Non-pigmented ciliary epithelial cell (primary cell): ENCODE data around the gene RPGRIP1L.

Source experiments
- DNase-seq: peaks from one replicate; pipeline ENCODE4 v3.0.0-alpha.2; 2010; ENCODE audit warnings: low read depth

RPGRIP1L gene

DNA sequence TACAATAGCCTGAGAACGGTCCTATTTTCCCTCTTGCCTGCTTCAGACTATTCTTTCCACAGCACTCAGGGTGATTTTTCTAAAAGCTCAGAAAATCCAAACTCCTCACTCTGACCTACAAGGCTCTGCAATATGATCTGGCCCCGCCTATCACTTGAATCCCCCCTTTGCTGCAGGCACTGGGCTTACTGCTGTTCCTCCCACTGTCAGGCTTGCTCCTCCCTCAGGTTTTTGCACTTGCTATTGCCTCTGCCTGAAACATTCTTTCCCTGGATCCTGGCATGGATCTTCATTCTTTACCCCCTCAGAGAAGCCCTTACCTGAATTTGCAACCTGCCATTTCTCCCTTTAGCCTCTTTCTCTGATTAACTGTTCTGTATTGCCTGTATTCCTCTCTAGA lies 52.3 kb downstream of the RPGRIP1L start:
- no peak for DNase-seq

DNA sequence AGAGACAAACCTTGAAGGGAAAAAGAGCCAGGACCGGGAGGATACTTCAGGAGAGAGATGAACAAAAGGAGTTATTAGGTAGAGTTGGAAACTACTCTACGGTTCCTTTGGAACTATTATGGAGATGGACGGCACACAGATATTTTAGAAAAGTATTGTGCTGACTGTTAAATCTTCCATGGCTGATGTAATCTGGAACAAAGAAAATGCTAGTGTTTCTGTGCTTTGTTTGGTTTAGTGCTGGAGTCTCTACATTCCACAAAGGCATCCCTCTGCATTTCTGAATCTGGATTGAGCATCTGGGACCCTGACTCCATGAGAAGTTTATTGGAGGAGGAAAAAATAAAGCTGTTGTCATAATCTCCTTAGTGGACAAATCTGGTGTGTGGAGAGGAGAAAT lies 57.2 kb downstream of the RPGRIP1L start:
- no peak for DNase-seq

DNA sequence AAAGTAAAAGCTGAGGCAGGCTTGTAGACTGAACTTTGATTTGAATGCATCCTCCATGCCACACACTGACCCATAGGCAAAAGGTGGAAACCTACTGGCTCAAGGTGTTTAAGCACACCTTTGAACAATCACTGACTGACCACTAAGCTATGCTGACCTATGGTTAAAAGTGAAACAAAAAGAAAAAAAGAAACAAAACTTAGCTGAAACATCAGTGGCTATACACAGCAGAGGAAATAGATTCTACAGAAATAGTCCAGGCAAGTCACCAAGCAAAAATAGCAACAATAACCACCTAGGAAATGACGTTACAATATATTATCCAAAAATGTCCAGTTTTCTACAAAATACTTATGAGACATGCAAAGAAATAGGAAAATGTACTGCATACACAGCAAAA lies 60.2 kb downstream of the RPGRIP1L start:
- no peak for DNase-seq

DNA sequence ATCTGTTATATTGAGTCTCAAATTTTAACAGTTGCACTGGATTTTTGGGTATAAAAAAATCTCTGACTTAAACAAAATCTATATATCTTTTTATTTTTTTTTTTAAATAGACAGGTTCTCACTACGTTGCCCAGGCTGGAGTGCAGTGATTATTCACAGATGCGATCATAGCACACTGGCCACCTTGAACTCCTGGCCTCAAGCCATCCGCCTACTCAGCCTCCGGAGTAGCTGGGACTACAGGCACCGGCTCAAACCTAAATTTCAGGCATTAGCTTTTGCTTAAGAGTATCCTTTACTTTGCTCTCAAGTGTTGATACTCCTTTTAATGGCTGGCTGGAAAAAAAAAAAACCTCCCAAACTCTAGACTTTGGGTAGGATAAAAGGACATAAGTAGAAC lies 61.6 kb downstream of the RPGRIP1L start:
- no peak for DNase-seq

DNA sequence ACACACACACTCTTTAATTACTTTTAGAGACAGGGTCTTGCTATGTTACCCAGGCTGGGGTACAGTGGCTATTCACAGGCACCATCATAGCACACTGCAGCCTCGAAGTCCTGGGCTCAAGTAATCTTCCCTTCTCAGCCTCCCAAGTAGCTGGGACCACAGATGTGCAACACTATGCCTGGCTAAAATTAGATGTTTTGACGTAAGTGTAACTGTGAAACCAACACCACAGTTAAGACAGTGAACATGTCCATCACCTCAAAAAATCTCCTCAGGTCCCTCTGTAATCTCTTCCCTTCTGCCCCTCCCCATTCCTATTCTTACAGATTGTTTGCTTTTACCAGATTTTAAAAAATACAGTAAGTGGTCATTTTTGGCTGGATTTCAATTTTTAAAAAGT lies 66.7 kb downstream of the RPGRIP1L start:
- DNase-seq = no peak

DNA sequence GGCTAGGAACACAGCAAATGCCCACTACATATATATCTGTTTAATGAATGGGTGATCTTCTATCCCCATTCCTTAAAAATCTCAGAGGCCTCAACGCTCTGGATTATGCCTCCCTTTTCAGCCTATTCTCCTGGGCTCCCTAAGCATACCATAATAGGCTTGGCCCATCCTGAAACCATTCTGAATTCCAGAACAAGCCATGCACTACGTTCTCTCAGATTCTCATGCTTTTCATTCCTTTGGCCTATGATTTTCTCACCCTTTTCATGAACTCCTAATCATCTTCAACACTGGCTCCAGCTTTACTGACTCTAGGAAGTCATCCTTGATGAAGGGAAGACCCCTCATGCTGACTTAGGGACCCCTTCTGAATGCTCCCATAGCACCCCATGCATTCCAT lies 71.1 kb downstream of the RPGRIP1L start:
- peak; percentile 1 for DNase-seq

DNA sequence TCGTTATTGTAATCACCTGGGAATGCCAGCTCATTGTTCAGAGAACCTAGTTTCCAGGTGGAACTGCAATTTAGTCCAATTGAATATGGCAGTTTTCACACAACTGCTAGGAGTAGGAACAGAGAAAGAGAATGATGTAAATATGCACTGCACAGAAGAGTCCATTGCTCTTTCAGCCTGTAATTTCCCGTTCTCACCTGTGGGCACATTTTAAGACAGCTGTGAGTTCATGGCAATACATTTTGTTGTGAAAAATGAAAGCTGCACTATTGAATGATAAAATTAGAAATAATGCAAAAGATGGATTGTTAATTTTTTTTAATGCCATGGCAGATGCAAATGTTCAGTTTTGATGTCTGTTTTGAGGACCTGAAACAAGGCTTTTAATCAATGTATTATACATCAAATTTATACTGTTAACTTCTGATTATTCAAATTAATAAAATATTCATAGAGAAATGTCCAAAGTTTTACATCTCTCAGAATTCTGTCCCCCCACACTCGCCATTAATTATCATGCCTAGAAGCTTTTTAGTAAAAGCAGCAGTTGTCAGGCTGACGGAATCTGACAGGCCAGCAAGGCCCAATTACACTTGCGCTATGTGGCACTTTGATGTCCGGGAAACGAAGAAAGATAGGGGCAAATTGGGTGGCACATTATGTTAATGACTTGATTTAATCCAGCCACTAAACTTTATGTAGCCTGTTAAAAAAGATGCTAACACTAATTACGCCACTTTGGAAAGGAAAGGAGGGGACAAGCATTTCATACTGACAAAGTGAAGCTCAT lies 72.2 kb downstream of the RPGRIP1L start:
- DNase-seq = no peak

DNA sequence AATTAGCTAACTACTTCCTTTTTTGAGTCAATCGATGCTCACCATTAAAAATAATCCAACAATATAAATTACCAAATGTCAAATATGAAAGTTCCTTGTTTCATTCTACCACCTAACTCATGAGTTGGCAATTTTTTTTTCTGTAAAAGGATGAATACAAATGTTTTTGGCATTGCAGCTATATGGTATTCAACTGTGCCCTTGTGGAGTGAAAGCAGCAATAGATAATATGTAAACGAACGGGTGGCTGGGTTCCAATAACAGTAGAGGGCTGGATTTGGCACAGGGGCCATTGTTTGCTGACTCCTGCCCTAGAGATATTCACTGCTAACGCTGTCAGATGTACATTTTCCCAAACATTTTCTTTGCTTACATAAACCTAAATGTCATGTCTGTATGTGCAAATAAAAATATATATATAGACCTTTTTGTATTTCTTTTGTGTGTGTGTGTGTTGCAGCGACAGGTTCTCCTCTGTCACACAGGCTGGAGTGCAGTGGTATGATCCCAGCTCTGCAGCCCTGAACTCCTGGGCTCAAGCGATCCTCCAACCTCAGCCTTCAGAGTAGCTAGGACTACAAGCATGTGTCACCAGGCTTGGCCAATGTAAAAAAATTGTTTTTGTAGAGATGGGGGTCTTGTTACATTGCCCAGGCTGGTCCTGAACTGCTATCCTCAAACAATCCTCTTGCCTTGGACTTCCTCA lies 73.9 kb downstream of the RPGRIP1L start:
- no peak for DNase-seq

DNA sequence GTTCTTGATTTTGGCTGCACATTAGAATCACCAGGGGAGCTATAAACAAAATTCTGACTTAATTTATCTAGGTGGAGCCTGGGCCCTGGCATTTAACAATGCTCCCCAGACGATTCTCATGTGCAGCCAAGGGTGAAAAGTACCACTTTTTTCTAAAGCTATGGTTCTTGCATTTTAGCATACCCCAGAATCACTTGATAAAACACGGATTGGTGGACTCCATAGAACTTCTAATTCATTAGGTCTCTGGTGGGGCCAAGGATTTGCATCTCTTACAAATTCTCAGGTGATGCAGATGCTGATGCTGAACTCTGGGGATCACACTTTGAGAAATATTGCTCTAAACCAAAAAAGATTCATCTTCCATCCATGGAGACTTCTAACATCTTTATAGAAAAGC lies 74.5 kb downstream of the RPGRIP1L start:
- no peak for DNase-seq

DNA sequence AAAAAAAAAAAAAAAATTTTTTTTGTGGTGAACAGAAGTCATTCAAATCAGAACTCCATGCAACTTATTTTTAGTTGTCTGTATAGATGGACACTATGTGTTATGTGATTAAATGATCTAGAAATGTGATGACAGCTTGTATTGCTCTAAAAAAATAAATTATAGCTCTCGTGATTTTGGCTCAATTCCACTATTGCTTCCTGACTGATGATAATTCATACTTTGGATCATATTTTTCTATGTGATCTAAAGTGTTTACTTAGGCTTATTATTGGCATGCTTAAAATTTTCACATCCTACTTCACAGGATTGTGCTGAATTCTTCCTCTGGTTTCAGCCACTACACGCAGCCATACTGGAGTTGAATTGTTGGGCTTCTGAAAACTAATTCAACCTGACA lies 76.8 kb downstream of the RPGRIP1L start:
- no peak for DNase-seq

DNA sequence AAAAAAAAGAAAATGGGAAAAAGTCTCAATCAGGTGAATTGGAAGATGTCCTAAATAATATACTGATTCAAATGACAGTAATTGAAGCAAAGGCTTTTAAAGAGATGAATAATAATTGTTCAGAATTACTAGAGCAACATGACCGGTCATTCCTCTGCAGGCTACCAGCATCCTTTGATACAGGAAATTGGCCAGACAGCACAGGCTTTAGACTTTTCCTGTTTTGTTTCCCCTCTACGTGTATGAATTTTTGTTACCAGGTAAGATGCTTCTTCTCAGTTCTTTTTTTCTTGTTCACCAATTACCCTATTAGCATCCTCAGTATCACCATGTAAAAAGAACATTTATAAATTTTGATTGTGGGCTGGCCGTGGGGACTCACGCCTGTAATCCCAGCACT lies 77.5 kb downstream of the RPGRIP1L start:
- DNase-seq = no peak

DNA sequence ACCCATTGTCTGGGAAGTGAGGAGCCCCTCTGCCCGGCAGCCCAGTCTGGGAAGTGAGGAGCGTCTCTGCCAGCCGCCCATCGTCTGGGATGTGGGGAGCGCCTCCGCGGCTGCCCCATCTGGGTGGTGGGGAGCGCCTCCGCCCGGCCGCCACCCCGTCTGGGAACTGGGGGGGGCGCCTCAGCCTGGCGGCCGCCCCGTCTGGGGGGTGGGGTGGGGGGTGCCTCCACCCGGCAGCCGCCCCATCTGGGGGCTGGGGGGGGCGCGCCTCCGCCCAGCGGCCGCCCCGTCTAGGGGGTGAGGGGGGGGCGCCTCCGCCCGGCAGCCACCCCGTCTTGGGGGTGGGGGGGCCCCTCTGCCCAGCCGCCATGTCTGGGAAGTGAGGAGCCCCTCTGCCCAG lies 78.4 kb downstream of the RPGRIP1L start:
- DNase-seq = no peak

DNA sequence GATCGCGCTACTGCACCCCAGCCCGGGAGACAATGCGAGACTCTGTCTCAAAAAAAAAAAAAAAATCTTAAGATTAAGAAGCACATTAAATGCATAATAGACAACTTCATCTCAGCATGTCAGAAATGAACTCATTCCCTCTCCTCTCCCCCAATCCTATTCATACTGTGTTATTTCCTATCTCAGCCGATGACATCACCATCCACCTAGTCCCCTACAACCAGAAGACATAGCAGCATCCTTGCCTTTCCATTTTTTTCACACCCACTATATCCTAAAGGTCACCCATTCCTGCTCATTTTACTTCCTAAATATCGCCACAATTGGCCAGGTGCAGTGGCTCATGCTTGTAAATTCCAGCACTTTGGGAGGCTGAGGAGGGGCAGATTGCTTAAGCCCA lies 81.3 kb downstream of the RPGRIP1L start:
- DNase-seq = no peak

DNA sequence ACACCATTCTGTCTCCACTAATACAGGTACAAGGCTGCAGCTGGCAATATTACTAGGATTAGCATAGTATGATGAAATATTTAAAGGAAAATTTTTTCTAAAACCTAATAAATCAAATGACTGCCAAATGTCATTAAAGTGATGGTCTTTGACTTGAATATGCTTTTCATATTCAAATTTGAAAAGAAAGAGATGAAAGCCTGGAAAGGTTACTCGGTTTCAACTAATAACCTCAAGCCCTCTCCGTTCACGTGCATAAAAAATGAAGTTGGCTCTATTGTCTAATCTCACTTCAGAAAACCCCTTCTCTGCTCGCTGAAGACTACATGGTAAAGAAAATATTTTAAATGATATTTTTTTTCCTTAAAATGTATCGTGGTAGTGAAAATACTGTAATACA lies 83.2 kb downstream of the RPGRIP1L start:
- no peak for DNase-seq

DNA sequence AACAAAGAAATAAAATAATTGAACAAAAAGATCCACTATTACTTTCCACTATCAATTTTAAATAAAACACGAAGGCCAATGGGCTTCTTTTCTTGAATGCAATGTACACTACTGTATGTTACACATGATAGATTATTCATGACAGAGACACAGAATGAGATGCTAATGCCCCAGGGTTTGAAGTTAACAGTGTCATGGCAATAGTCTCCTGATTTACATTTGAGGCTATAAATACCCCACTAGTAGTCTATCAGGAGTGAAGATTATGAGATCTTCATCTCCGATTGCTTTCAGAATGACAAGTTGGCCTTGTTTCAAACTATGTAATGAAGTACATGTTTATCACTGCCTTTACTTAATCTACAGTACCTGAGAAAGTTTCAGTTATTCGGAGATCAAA lies 84.4 kb downstream of the RPGRIP1L start:
- no peak for DNase-seq

DNA sequence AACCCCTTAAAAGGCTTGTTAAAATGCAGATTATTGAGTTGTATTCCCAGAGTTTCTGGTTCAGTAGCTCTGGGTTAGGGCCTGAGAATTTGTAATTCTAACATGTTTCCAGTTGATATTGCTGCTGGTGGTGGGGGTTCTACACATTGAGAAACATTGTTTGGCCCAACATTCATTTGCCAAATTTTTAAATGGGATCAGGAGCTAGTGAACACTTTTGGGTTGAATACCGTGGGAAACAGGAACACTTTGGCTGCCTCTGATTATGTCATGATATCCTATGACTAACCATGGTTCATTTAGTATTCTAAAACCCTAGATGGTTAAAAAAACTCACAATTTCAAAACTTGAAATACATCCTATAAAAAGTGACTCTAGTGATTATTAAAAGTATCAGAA lies 89.3 kb downstream of the RPGRIP1L start:
- DNase-seq = no peak

DNA sequence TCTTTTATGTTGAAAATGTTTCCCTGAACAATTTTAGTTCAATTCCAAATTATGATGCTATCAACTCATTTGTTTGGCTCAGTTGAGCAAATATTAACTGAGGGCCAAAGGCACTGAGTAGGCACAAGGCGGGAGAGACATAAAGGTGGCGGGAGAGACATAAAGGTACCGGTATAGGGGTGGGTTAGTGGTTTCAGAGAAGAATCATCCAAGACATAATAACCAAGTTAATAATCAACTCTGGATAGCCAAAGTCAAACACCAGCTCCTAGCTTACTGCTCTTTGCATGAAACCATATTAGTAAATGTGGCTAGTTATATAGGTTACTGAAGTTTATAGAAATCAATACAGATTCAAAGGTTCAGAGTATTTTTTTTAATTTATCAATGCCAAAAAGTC lies 91.7 kb downstream of the RPGRIP1L start:
- DNase-seq = no peak

DNA sequence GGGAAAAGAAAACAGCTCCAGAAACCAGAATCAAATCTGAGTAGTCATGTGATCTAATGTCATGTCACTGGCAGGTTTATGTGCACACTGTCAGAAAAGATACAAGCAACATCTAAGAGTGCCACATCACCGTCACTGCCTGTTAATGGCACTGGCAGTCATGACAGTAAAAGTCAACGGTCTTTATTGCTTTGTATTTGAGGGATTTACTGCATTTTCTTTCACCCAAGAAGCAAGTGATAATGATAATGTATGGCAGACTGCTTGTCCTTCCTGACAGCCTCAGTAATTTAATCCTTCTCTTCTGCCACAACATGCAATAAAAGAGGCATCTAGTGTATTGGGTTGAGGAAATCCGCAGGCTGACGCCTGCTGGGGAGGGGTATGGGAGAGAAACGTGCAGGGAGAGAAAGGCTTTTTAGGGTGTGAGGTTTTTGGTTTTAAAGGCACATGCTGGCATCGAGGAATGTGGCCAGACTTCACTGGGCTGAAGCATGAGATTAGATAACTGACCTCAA lies 92.4 kb downstream of the RPGRIP1L start:
- DNase-seq = no peak

DNA sequence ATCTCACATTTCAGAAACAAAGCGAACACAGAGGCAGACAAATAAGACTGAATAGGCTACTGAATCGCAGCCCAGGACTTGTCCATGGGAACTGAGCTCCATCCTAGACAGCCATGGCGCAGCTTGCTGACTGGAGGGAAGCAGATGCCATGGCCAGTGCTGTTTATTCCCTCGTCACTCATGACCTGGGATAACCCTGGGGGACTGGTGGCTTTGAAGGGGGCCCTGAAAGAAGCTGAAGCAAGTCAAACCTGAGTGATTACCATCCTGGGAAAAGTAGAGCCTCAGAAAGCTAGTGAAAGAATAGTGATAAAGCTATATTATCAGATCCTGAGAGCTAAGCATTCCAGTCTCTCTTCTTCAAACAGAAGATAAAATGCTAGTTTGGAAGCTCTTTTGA lies 94.1 kb downstream of the RPGRIP1L start:
- no peak for DNase-seq

DNA sequence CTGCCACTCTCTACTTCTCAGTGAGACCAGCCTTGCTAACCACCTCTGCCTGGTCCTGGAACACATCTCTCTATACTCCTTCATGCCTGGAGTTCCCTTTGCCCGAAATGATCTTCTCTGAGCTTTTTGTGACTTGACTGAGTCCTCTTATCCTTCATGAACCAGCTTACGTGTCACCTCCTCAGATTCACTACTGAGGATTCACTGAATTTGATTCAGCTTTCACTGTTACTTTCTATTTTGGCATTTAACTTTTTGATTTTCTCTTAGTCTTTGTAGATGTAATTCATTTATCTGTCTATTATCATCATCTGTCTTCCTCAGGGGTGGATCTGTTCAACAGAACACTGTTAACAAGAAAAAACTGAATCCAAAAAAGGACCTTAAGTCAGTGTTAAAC lies 95.6 kb downstream of the RPGRIP1L start:
- no peak for DNase-seq

DNA sequence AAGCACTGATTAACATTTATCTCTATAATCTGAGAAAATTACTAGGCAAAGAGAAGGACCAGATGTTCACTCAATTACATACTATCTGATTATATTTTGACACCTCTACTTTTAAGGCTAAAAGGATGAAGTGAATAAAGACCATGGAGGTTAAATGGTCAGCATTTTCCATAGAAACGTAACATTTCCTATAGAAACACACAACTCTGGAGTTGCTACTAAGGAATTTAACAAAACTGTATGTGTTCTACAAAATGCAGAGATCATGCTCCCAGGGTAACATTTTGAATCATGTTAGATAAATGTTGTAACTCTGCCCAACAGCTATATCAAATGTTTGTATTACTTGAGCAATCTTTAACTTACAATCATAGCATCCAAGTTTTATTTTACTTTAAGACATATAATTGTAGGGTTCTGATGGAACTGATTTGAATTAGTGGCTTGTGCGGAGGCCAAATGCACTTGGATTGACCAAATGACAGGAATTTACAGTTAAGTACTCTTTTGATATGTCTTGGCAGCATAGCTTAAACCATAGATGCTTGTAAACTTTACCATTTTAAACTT lies 97.7 kb downstream of the RPGRIP1L start:
- DNase-seq = no peak

DNA sequence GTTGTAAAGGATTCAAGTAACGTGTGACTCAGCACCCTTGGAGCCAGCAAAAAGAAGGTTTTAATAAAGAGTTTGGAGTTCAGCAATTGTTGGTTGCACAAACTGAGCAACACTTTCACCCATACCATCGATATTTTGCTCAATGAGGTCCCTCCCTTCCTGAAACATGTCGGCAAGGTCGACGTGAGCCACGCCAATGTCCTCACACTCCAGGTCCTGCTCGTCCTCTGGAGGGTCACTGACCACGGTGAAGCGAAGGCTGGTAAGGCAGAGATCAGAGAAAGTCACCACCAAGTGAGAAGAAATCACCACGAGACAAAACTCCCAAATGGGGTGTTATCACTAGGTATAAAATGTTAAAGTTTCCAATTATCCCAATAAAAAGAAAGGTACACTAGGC lies 98.3 kb downstream of the RPGRIP1L start:
- DNase-seq = no peak

DNA sequence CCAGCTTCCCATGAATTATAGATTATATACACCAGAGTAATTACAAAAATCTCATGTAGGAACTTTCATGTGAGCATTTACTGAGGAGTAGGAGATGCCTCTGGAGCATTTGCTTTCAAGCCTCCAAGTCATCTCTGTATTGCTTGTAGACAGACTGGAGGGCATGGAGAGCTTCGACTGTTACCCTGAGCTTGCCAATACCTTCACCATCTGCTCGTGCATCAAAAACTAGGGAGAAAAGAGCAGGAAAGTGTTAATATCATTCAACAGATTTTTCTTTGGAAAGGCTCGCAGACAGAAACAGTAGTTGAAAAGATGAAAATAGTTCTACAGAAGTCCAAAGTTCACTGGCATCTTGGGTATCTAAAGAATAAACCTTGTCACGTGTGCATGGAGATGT lies 101.7 kb downstream of the RPGRIP1L start:
- DNase-seq = no peak
